Endothelial cell of umbilical vein (primary cell): Measurements from ENCODE around the gene CARHSP1. TPM values are rescaled to one million over a fixed set of nuclear protein-coding genes. Genes with fewer than 3 reads are reported as not detected.

ENCODE experiments used
- BruUV-seq: library from RNA; stranded (reverse); fragments of 400-500 nt; replicated peaks from 2 replicates; lab custom pipeline; 2021; lab: Mats Ljungman, UMichigan
- CTCF ChIA-PET: fragments of 300-600, 350-600 bp; sonication (Branson Sonifier 250); formaldehyde crosslinking; loops from one replicate; lab custom pipeline; 2021; ENCODE audit warnings: antibody characterized with exemption, inconsistent platforms; lab: Charles Lee
- POLR2A ChIA-PET: fragments of 300-600, 350-600 bp; sonication (Branson Sonifier 250); formaldehyde crosslinking; loops from one replicate; lab custom pipeline; 2021; ENCODE audit warnings: antibody characterized with exemption, inconsistent platforms; lab: Charles Lee
- DNase-seq: peaks from one replicate; pipeline ENCODE4 v3.0.0-alpha.2; 2011; ENCODE audit warnings: low read depth, low spot score
- FAIRE-seq: peaks from 2 replicates; lab custom pipeline; 2011; peaks lifted over from hg19 to GRCh38; lab: Jason Lieb, UNC
- H2AFZ ChIP-seq: 2 replicates; pipeline ENCODE4 v1.6.0; 2012; ENCODE audit warnings: low read depth, low read length, control low read depth, inconsistent platforms
- H3K27ac ChIP-seq: 2 replicates; pipeline ENCODE4 v1.5.1; 2011; ENCODE audit warnings: low read depth, mild to moderate bottlenecking, control low read depth, low read length, moderate library complexity; ENCODE audit not compliant: insufficient read depth
- H3K27me3 ChIP-seq, 2 experiments: 2 replicates each; pipeline versions ENCODE4 v1.6.0 to v1.6.1; 2011; ENCODE audit warnings: low read length in 2 of 2, mixed read lengths in 1 of 2; ENCODE audit not compliant: control insufficient read depth in 2 of 2, insufficient read depth in 2 of 2
- H3K36me3 ChIP-seq, 2 experiments: 2 replicates in 1 of 2; 3 replicates in 1 of 2; pipeline ENCODE4 v1.5.1; 2011; ENCODE audit warnings: low read length in 2 of 2, mild to moderate bottlenecking in 1 of 2, moderate library complexity in 1 of 2; ENCODE audit not compliant: control insufficient read depth in 2 of 2, insufficient read depth in 2 of 2; ENCODE audit errors: extremely low read depth in 1 of 2
- H3K4me1 ChIP-seq: 3 replicates; pipeline ENCODE4 v1.5.1; 2011; ENCODE audit warnings: mild to moderate bottlenecking, low read length; ENCODE audit not compliant: control insufficient read depth, insufficient read depth; ENCODE audit errors: extremely low read depth
- H3K4me2 ChIP-seq: 2 replicates; pipeline ENCODE4 v1.6.1; 2011; ENCODE audit warnings: low read length, control low read depth, mixed read lengths; ENCODE audit not compliant: insufficient read depth
- H3K4me3 ChIP-seq, 3 experiments: fragments of 200-600 bp in 1 of 3; sonication (generic), shearing (Covaris generic) in 1 of 3; replicated peaks in 1 of 3; 2 replicates each; pipeline ENCODE4 v1.5.1; 2011 to 2016; ENCODE audit warnings: control low read depth in 3 of 3, low read length in 3 of 3, mild to moderate bottlenecking in 2 of 3, inconsistent platforms in 1 of 3, low read depth in 1 of 3, moderate library complexity in 1 of 3; ENCODE audit not compliant: insufficient read depth in 1 of 3
- H3K79me2 ChIP-seq: 2 replicates; pipeline ENCODE4 v1.6.0; 2012; ENCODE audit warnings: low read length, inconsistent platforms; ENCODE audit not compliant: control insufficient read depth, insufficient read depth
- H3K9ac ChIP-seq: replicated peaks from 2 replicates; pipeline ENCODE3; 2011; ENCODE audit warnings: low read length, control low read depth; ENCODE audit not compliant: insufficient read depth; ENCODE audit errors: extremely low read depth
- H3K9me1 ChIP-seq: replicated peaks from 3 replicates; pipeline ENCODE4 v1.6.0; 2011; ENCODE audit warnings: mild to moderate bottlenecking, low read length; ENCODE audit not compliant: control insufficient read depth, insufficient read depth; ENCODE audit errors: extremely low read depth
- H3K9me3 ChIP-seq: replicated peaks from 2 replicates; pipeline ENCODE4 v1.5.1; 2012; ENCODE audit warnings: low read length, inconsistent platforms; ENCODE audit not compliant: control insufficient read depth, insufficient read depth
- H4K20me1 ChIP-seq: replicated peaks from 2 replicates; pipeline ENCODE3; 2011; ENCODE audit warnings: mild to moderate bottlenecking, low read length; ENCODE audit not compliant: control insufficient read depth, insufficient read depth; ENCODE audit errors: extremely low read depth
- CTCF ChIP-seq, 2 donors: IDR thresholded peaks; 1 replicate in 1 of 2; 2 replicates in 1 of 2; pipeline ENCODE4 v1.5.1; 2011; ENCODE audit warnings: low read length in 2 of 2, mild to moderate bottlenecking in 2 of 2, moderate library complexity in 2 of 2, control low read depth in 1 of 2, inconsistent platforms in 1 of 2, low read depth in 1 of 2; ENCODE audit not compliant: insufficient read depth in 1 of 2; ENCODE audit errors: extremely low read depth in 1 of 2
- EZH2 ChIP-seq: IDR thresholded peaks from 2 replicates; pipeline ENCODE4 v1.6.1; 2012; ENCODE audit warnings: borderline replicate concordance, low read depth, mild to moderate bottlenecking, moderate library complexity, low read length, inconsistent platforms; ENCODE audit not compliant: severe bottlenecking
- FOS ChIP-seq: IDR thresholded peaks from 2 replicates; pipeline ENCODE4 v1.6.1; 2011; ENCODE audit warnings: mild to moderate bottlenecking, low read length, moderate library complexity, borderline replicate concordance; ENCODE audit not compliant: insufficient read depth
- GATA2 ChIP-seq: IDR thresholded peaks from 2 replicates; pipeline ENCODE4 v1.7.0; 2011; ENCODE audit warnings: low read depth, mild to moderate bottlenecking, moderate library complexity, mixed read lengths, low read length; ENCODE audit not compliant: insufficient read length, insufficient read depth
- JUN ChIP-seq: IDR thresholded peaks from 2 replicates; pipeline ENCODE4 v1.6.1; 2011; ENCODE audit warnings: borderline replicate concordance, low read depth; ENCODE audit not compliant: insufficient read length, insufficient read depth
- MAX ChIP-seq: IDR thresholded peaks from 2 replicates; pipeline ENCODE4 v1.6.1; 2011; ENCODE audit not compliant: insufficient read depth, insufficient read length
- MYC ChIP-seq: IDR thresholded peaks from one replicate; pipeline ENCODE4 v1.6.1; 2011; ENCODE audit warnings: mild to moderate bottlenecking, low read depth, low read length
- POLR2A ChIP-seq: IDR thresholded peaks from 2 replicates; pipeline ENCODE4 v1.6.1; 2012; ENCODE audit warnings: low read depth, mild to moderate bottlenecking, control low read depth, low read length
- POLR2AphosphoS5 ChIP-seq: IDR thresholded peaks from 2 replicates; pipeline ENCODE4 v1.6.1; 2012; ENCODE audit warnings: low read depth, mild to moderate bottlenecking, control low read depth, low read length, moderate library complexity; ENCODE audit not compliant: insufficient read depth
- dilution Hi-C: fragments of 300-500 bp; cut with MboI; formaldehyde crosslinking; loops from one replicate; pipeline ENCODE4 v1.15.0; 2019; ENCODE audit warnings: low sequenced_read_pairs; ENCODE audit not compliant: extremely low pct_ligation_motif_present
- intact Hi-C: fragments of 100-400 bp; cut with micrococcal nuclease; formaldehyde crosslinking; loops from one replicate; pipeline ENCODE4 v1.10.0; 2022
- polyA plus RNA-seq, 4 experiments: library from polyadenylated mRNA; depleted of rRNA in 3 of 4; stranded (reverse) in 3 of 4; unstranded in 1 of 4; fragments of >200 nt; gene quantifications; 2 replicates each; pipeline versions ENCODE4 v1.2.1 to v1.2.3, GENCODE V29; 2011 to 2012; ENCODE audit warnings: missing spikeins in 1 of 4
- total RNA-seq: library from RNA; stranded (reverse); gene quantifications from 2 replicates; pipeline ENCODE4 v1.2.3, GENCODE V29; 2021

The CARHSP1 gene
- total and polyA plus RNA-seq, 2 donors (not counting 3 experiments of a cell fraction or from before 2014, with no cell fraction given), result 64.9 to 72.5 TPM

GRCh38 chr16:8822403-8822802 lies 46.4 kb downstream of the CARHSP1 start:
- Histone ChIP-seq H3K36me3 (peaks cover 12 to 16% of the 10 kb centered on the region in 2 experiments), H3K9me1 (no peaks in the 10 kb centered on the region), H3K27me3 (no peaks in the 10 kb centered on the region), H2AFZ (no peak overlapping the region), H3K9ac (no peak overlapping the region), H3K79me2 (peaks cover 4% of the 10 kb centered on the region), H3K4me1 (peaks cover 4% of the 10 kb centered on the region), H3K4me2 (no peak overlapping the region), H3K27ac (no peak overlapping the region), H3K9me3 (no peaks in the 10 kb centered on the region), H3K4me3 (no peak overlapping the region), H4K20me1 (peaks cover 4% of the 10 kb centered on the region)
- no TSS peak for BruUV-seq
- intact Hi-C loops (no loop called here), dilution Hi-C loops (no loop called here)
- TF ChIP-seq JUN (no peak), MYC (no peak), FOS (no peak), POLR2AphosphoS5 (no peak), MAX (no peak), EZH2 (no peak), CTCF (IDR thresholded peaks at IDR 0.05; ENCODE audit: extremely low read depth in 1 of 2, insufficient read depth in 1 of 2, low read depth in 1 of 2, low read length in 2 of 2) (no peak), POLR2A (no peak), GATA2 (no peak)
- CTCF ChIA-PET, result interaction anchor here (0.8 kb wide), 1 partner anchor 58 kb away, joined by 4 read pairs; no protein-coding TSS in a partner anchor
- FAIRE-seq (no peak), DNase-seq (no peak)
- POLR2A ChIA-PET, result no interaction called here
